ENCODE results near the gene COL5A1.

Gene COL5A1

GRCh38 chr9:134812343-134812673, 170.7 kb downstream of the COL5A1 start:
- Histone ChIP-seq H3K27me3 (ENCODE audit: insufficient read depth, poor library complexity, severe bottlenecking) (no peaks in the 10 kb centered on the region), H3K9me3 (ENCODE audit: severe bottlenecking) (no peaks in the 10 kb centered on the region), H3K4me3 (ENCODE audit: severe bottlenecking) (no peak overlapping the region), H3K4me1 (ENCODE audit: insufficient read depth, poor library complexity, severe bottlenecking) (no peaks in the 10 kb centered on the region), H3K36me3 (ENCODE audit: low read depth) (peaks cover 30% of the 10 kb centered on the region), H3K27ac (ENCODE audit: poor library complexity, severe bottlenecking) (no peak overlapping the region)
- no peak for DNase-seq (ENCODE audit: low spot score)
- ATAC-seq (ENCODE audit: low read depth): no peak
- TF ChIP-seq CTCF (IDR thresholded peaks at IDR 0.05; ENCODE audit: poor library complexity, severe bottlenecking): no peak

GRCh38 chr9:134813841-134814240, 172.2 kb downstream of the COL5A1 start:
- Histone ChIP-seq H3K27ac (ENCODE audit: poor library complexity, severe bottlenecking) (no peak overlapping the region), H3K4me3 (ENCODE audit: severe bottlenecking) (no peak overlapping the region), H3K4me1 (ENCODE audit: insufficient read depth, poor library complexity, severe bottlenecking) (no peaks in the 10 kb centered on the region), H3K36me3 (ENCODE audit: low read depth) (peaks cover 35% of the 10 kb centered on the region), H3K27me3 (ENCODE audit: insufficient read depth, poor library complexity, severe bottlenecking) (no peaks in the 10 kb centered on the region), H3K9me3 (ENCODE audit: severe bottlenecking) (no peaks in the 10 kb centered on the region)
- no peak for DNase-seq (ENCODE audit: low spot score)
- no peak for ATAC-seq (ENCODE audit: low read depth)
- TF ChIP-seq CTCF (IDR thresholded peaks at IDR 0.05; ENCODE audit: poor library complexity, severe bottlenecking): no peak

GRCh38 chr9:134814598-134815215, 173.1 kb downstream of the COL5A1 start:
- Histone ChIP-seq H3K9me3 (ENCODE audit: severe bottlenecking) (no peaks in the 10 kb centered on the region), H3K4me1 (ENCODE audit: insufficient read depth, poor library complexity, severe bottlenecking) (no peaks in the 10 kb centered on the region), H3K36me3 (ENCODE audit: low read depth) (peaks cover 43% of the 10 kb centered on the region), H3K27ac (ENCODE audit: poor library complexity, severe bottlenecking) (no peak overlapping the region), H3K27me3 (ENCODE audit: insufficient read depth, poor library complexity, severe bottlenecking) (no peaks in the 10 kb centered on the region), H3K4me3 (ENCODE audit: severe bottlenecking) (no peak overlapping the region)
- ATAC-seq (ENCODE audit: low read depth) (peak; percentile 73; the same call in 2 of the 3 replicates), DNase-seq (ENCODE audit: low spot score) (no peak)
- TF ChIP-seq CTCF (IDR thresholded peaks at IDR 0.05; ENCODE audit: poor library complexity, severe bottlenecking): no peak

GRCh38 chr9:134815435-134816214, 174.0 kb downstream of the COL5A1 start:
- Histone ChIP-seq H3K4me3 (ENCODE audit: severe bottlenecking) (no peak overlapping the region), H3K27ac (ENCODE audit: poor library complexity, severe bottlenecking) (no peak overlapping the region), H3K27me3 (ENCODE audit: insufficient read depth, poor library complexity, severe bottlenecking) (no peaks in the 10 kb centered on the region), H3K9me3 (ENCODE audit: severe bottlenecking) (no peaks in the 10 kb centered on the region), H3K36me3 (ENCODE audit: low read depth) (peaks cover 46% of the 10 kb centered on the region), H3K4me1 (ENCODE audit: insufficient read depth, poor library complexity, severe bottlenecking) (no peaks in the 10 kb centered on the region)
- no peak for DNase-seq (ENCODE audit: low spot score)
- no peak for TF ChIP-seq CTCF (IDR thresholded peaks at IDR 0.05; ENCODE audit: poor library complexity, severe bottlenecking)
- no peak for ATAC-seq (ENCODE audit: low read depth)

GRCh38 chr9:134816264-134816663, 174.7 kb downstream of the COL5A1 start:
- Histone ChIP-seq H3K4me1 (ENCODE audit: insufficient read depth, poor library complexity, severe bottlenecking) (no peaks in the 10 kb centered on the region), H3K4me3 (ENCODE audit: severe bottlenecking) (no peak overlapping the region), H3K9me3 (ENCODE audit: severe bottlenecking) (no peaks in the 10 kb centered on the region), H3K36me3 (ENCODE audit: low read depth) (peaks cover 46% of the 10 kb centered on the region), H3K27me3 (ENCODE audit: insufficient read depth, poor library complexity, severe bottlenecking) (no peaks in the 10 kb centered on the region), H3K27ac (ENCODE audit: poor library complexity, severe bottlenecking) (no peak overlapping the region)
- TF ChIP-seq CTCF (IDR thresholded peaks at IDR 0.05; ENCODE audit: poor library complexity, severe bottlenecking): no peak
- DNase-seq (ENCODE audit: low spot score) (no peak), ATAC-seq (ENCODE audit: low read depth) (no peak)

All from RWPE2 (cell line).